NCI-H1105 (cell line): Measurements from ENCODE around the gene ZNF586.
"Not testable (repeated sequence)": the region's sequence is repeated elsewhere in the genome, so short reads cannot be mapped to it uniquely, and the experiment has no call there.

Experiments used
- DNase-seq: peaks from one replicate; lab custom pipeline; 2025; lab: John Stamatoyannopoulos, UW

The ZNF586 gene

DNA sequence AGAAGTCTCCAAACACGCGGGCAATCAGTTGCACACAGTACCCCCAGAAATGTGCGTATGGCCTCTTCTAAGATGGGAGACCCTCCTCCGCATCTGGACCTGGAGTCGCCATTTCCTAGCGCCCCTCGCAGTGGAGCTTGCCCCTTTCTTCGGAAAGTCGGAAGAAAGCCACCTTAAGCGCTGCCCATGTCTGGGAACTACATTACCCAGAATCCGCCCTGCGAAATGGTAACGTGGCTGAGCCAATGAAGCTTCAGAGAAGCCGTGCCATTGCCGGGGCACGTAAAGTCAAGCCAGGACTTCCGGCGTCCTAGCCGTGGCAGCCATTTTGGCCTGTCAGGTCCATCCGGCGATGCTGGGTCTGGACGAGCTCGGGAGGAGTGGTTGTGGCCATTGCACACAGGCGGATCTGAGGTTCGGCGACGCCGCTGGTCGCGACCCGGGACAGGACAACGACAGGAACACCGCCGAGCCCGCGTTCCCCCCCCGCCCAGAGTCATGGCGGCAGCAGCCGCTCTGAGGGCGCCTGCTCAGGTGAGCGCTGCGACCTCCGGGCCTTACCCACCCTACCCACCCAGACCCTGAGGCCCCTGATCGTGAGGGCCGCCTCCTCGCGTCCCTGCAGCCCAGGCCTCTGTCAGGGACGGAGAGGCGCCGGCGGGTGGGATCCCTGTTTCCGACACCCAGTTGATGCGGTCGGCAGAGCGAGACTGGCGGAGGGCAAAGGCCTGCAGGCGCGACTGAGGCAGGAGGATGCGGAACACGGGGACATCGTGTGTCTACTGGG, at the start of gene ZNF586:
TSS of gene ZNF586 (plus strand) at position 332 of the 787 bp plus-strand sequence. CDS start at position 499, 167 bp downstream.
- DNase-seq = peak; percentile 93

GRCh38 chr19:57719901-57720519, 49.5 kb upstream of the ZNF586 start:
- DNase-seq = no peak

GRCh38 chr19:57720878-57721277, 48.6 kb upstream of the ZNF586 start:
- DNase-seq = no peak

- DNase-seq = not testable (repeated sequence)
These were observed 31.2 kb upstream of the ZNF586 start for GRCh38 chr19:57738320-57738719.

GRCh38 chr19:57738770-57739169, 30.7 kb upstream of the ZNF586 start:
- not testable (repeated sequence) for DNase-seq

- peak; percentile 93 for DNase-seq
These were observed 22.6 kb upstream of the ZNF586 start, which contains the start of gene ZNF776 for GRCh38 chr19:57746580-57747471. ZNF776 (plus strand) TSS chr19:57746815; CDS start chr19:57747059, 244 bp downstream.

DNA sequence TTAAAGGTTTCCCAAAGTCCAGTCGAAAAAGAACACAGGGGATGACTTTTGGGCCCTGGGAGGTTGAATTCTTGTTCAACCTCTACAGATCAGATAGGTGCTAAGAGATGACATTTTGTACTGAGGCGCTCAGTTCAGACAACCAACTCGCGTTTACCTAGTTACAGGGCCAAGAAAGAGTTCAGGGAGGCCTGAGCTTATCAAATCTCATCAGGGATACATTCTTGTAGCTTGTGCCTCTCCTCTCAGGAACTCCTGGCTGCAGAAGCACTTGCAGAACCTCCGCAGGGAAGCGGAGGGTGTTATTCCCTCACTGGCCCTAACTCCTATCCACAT, 22.0 kb upstream of the ZNF586 start:
- DNase-seq = no peak

GRCh38 chr19:57748029-57748428, 21.4 kb upstream of the ZNF586 start:
- DNase-seq = no peak

DNA sequence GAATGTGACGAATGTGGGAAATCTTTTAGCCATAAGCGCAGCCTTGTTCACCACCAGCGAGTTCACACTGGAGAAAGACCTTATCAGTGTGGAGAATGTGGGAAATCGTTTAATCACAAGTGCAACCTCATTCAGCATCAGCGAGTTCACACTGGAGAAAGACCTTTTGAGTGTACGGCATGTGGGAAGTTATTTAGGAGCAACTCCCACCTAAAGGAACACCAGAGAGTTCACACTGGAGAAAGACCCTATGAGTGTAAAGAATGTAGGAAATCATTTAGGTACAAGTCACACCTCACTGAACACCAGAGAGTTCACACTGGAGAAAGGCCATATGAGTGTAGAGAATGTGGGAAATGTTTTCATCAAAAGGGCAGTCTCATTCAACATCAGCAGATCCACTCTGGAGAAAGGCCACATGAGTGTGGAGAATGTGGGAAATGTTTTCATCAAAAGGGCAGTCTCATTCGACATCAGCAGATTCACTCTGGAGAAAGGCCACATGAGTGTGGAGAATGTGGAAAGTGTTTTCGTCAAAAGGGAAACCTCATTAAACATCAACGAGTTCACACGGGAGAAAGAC, 15.3 kb upstream of the ZNF586 start:
- no peak for DNase-seq

DNA sequence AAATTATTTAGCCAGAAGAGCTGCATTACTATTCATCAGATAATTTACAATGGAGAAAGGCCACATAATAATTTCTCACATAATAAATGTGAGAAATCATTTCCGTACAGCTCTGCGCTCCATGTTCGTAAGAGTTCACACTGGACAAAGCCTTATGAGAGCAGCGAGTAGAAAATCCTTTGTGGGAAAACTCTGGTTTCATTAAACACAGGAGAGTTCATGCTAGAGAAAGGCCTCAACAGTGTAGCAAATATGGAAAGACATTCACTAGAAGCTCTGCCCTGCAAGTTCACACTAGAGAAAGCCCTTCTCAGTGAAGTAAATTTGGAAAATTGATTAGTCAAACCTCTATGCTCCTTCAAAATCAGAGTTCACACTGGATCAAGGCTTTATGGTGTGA, 14.4 kb upstream of the ZNF586 start:
- no peak for DNase-seq

DNA sequence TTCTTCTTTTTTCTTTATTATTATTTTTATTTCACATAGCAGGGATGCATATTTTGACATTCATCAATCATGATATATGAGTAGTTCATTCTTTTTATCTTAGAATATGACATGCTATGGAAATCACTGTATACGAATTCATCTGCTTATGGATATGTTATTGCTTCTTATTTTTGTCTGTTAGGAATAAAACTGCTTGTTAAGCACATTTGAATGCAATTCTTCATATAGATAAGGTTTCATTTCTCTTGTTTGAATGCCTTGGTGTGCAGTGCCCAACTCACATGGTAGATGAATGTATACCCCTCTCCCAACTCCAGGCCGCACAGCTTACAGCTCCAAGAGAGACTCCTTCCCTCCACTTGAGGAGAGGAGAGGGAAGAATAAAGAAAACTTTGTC, 11.5 kb upstream of the ZNF586 start:
- DNase-seq = no peak

- DNase-seq = no peak
These were observed 10.4 kb upstream of the ZNF586 start for GRCh38 chr19:57759096-57759495.

DNA sequence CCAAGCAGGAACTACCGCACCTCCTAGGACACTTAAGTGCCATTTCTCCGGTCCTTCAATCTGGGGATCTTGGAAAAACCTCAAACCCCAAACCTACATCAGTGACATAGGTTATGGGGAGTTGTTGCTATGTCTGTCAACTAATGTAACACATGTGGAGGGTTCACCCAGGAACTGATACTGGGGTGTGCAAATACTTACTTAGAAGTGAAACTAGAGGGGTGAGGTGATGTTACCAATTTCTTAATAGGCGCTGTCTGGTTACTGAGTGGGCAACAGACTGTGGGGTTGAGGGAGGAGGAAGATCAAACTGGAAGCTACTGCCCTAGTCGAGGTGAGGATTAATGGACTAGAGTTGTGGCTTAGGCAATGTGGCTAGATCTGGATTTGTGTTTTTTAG, 1.9 kb downstream of the ZNF586 start:
- DNase-seq = no peak

- no peak for DNase-seq
These were observed 4.0 kb downstream of the ZNF586 start for GRCh38 chr19:57773488-57773887.

- DNase-seq = no peak
These were observed 7.4 kb downstream of the ZNF586 start for GRCh38 chr19:57776764-57777296.

- no peak for DNase-seq
These were observed 8.9 kb downstream of the ZNF586 start for GRCh38 chr19:57778336-57778735.

DNA sequence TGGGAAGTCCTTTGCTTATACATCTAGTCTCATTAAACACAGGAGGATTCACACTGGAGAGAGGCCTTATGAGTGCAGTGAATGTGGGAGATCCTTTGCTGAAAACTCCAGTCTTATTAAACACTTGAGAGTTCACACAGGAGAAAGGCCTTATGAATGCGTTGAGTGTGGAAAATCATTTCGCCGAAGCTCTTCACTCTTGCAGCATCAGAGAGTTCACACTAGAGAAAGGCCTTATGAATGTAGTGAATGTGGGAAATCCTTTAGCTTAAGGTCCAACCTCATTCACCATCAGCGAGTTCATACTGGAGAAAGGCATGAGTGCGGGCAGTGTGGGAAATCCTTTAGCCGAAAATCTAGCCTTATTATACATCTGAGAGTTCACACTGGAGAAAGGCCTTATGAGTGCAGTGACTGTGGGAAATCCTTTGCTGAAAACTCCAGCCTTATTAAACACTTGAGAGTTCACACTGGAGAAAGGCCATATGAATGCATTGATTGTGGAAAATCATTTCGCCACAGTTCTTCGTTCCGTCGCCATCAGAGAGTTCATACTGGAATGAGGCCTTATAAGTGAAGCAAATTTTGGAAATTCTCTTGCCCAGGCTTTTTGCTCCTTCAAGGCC, 9.9 kb downstream of the ZNF586 start:
- DNase-seq = no peak

- DNase-seq = no peak
These were observed 16.8 kb downstream of the ZNF586 start for GRCh38 chr19:57786286-57786685.

GRCh38 chr19:57786906-57787305, 17.4 kb downstream of the ZNF586 start:
- DNase-seq = no peak

- DNase-seq = no peak
These were observed 18.7 kb downstream of the ZNF586 start for GRCh38 chr19:57788114-57788692.

DNA sequence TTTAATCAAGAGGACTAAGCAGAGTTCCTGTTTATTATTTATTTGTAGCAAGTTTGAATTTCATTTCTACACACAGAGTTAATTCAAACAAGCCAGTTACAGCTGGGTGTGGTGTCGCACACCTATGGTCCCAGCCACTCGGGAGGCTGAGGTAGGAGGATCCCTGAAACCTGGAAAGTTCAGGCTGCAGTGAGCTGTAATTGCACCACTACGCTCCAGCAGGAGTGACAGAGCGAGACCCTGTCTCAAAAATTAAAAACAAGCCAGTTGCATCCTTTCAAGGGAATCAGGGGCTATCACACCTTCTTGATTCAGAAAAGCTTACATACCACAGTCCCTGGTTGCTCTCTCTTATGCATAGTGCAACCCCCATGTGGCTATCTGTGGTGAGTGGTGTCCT, 19.8 kb downstream of the ZNF586 start:
- no peak for DNase-seq
